AG09309 (cell line): ENCODE results near the gene MAD1L1.

ENCODE experiments used
- DNase-seq: peaks from one replicate; pipeline ENCODE4 v3.0.0-alpha.2; 2010; ENCODE audit warnings: low read depth
- H3K4me3 ChIP-seq: 2 replicates; pipeline ENCODE4 v1.5.1; 2011; ENCODE audit warnings: mild to moderate bottlenecking, low read depth, low read length, moderate library complexity; ENCODE audit not compliant: control insufficient read depth
- CTCF ChIP-seq: IDR thresholded peaks from 2 replicates; pipeline ENCODE4 v1.5.1; 2011; ENCODE audit warnings: mild to moderate bottlenecking, low read depth, low read length, inconsistent platforms; ENCODE audit not compliant: insufficient read depth, control insufficient read depth; ENCODE audit errors: missing control alignments

MAD1L1 gene

GRCh38 chr7:1943326-1943725 is 289.4 kb downstream of the MAD1L1 start:
- no peak for DNase-seq
- no peak overlapping the region for H3K4me3 ChIP-seq
- TF ChIP-seq CTCF: no peak

- no peak for DNase-seq
- no peak for TF ChIP-seq CTCF
- H3K4me3 ChIP-seq: no peak overlapping the region
These were observed 289.8 kb downstream of the MAD1L1 start for GRCh38 chr7:1942941-1943289.

GRCh38 chr7:1942243-1942940 is 290.4 kb downstream of the MAD1L1 start:
- no peak for TF ChIP-seq CTCF
- no peak for DNase-seq
- no peak overlapping the region for H3K4me3 ChIP-seq

GRCh38 chr7:1941464-1942242 is 291.1 kb downstream of the MAD1L1 start:
- no peak overlapping the region for H3K4me3 ChIP-seq
- TF ChIP-seq CTCF: no peak
- DNase-seq: no peak

GRCh38 chr7:1940863-1941262 is 291.9 kb downstream of the MAD1L1 start:
- DNase-seq: no peak
- no peak overlapping the region for H3K4me3 ChIP-seq
- no peak for TF ChIP-seq CTCF

- TF ChIP-seq CTCF: no peak
- no peak overlapping the region for H3K4me3 ChIP-seq
- DNase-seq: no peak
These were observed 292.4 kb downstream of the MAD1L1 start for GRCh38 chr7:1940402-1940786.
